ENCODE results near the gene NANP.
"Not testable (repeated sequence)": the region's sequence is repeated elsewhere in the genome, so short reads cannot be mapped to it uniquely, and the experiment has no call there.

- not testable (repeated sequence) for TF ChIP-seq CTCF, POLR2A (IDR thresholded peaks at IDR 0.05)
These were observed 29.1 kb upstream of the NANP start for GRCh38 chr20:25652866-25653265.
